T-helper 2 cell treated with Interferon-gamma antibody and Interleukin-4, amounts not matched to agents 5 μg/mL and 100 μg/mL, for 36 hours (primary cell): Measurements from ENCODE around the gene RASGRF2.
"Not testable (repeated sequence)": the region's sequence is repeated elsewhere in the genome, so short reads cannot be mapped to it uniquely, and the experiment has no call there.

Experiments
- DNase-seq: peaks from one replicate; pipeline ENCODE4 v3.0.0; 2021; ENCODE audit warnings: low spot score
- H3K27ac Mint-ChIP-seq: one replicate; pipeline ENCODE4 v1.8.0; 2021; ENCODE audit warnings: mild to moderate bottlenecking, mixed read lengths
- H3K27me3 Mint-ChIP-seq: one replicate; pipeline ENCODE4 v1.8.0; 2021; ENCODE audit warnings: low read depth, mixed read lengths
- H3K36me3 Mint-ChIP-seq: one replicate; pipeline ENCODE4 v1.8.0; 2021; ENCODE audit warnings: low read depth, mixed read lengths
- H3K4me1 Mint-ChIP-seq: one replicate; pipeline ENCODE4 v1.8.0; 2021; ENCODE audit warnings: low read depth, mixed read lengths
- H3K4me3 Mint-ChIP-seq: one replicate; pipeline ENCODE4 v1.8.0; 2022; ENCODE audit warnings: mild to moderate bottlenecking, moderate library complexity, mixed read lengths
- H3K9me3 Mint-ChIP-seq: one replicate; pipeline ENCODE4 v1.8.0; 2021; ENCODE audit warnings: mixed read lengths

RASGRF2 gene

GRCh38 chr5:81007637-81008027 lies 47.5 kb downstream of the RASGRF2 start:
- H3K27ac Mint-ChIP-seq, result peak overlapping the region; percentile 91
- peak; percentile 38 for DNase-seq
- no peaks in the 10 kb centered on the region for H3K9me3 Mint-ChIP-seq
- no peaks in the 10 kb centered on the region for H3K27me3 Mint-ChIP-seq
- H3K36me3 Mint-ChIP-seq, result peaks cover 7% of the 10 kb centered on the region
- H3K4me1 Mint-ChIP-seq, result peaks cover 41% of the 10 kb centered on the region
- H3K4me3 Mint-ChIP-seq, result peak overlapping the region; percentile 81

GRCh38 chr5:81010336-81011169 lies 50.4 kb downstream of the RASGRF2 start:
- peaks cover 1% of the 10 kb centered on the region for H3K36me3 Mint-ChIP-seq
- H3K4me3 Mint-ChIP-seq, result no peak overlapping the region
- DNase-seq, result no peak
- no peaks in the 10 kb centered on the region for H3K27me3 Mint-ChIP-seq
- H3K4me1 Mint-ChIP-seq, result peaks cover 28% of the 10 kb centered on the region
- H3K27ac Mint-ChIP-seq, result no peak overlapping the region
- no peaks in the 10 kb centered on the region for H3K9me3 Mint-ChIP-seq

DNA sequence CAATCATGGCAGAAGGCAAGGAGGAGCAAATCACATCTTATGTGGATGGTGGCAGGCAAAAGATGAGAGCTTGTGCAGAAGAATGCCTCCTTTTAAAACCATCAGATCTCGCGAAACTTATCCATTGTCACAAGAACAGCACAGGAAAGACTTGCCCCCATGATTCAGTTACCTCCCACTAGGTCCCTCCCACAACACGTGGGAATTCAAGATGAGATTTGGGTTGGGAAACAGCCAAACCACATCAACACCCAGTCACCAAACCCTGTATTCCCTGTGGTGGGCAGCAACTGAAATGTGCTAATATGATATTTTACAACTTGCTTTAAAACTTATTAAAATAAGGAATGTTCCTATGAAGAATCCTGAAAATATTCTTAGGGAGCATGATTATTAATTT lies 54.2 kb downstream of the RASGRF2 start:
- H3K4me1 Mint-ChIP-seq, result peaks cover 27% of the 10 kb centered on the region
- no peak overlapping the region for H3K27ac Mint-ChIP-seq
- DNase-seq, result no peak
- H3K4me3 Mint-ChIP-seq, result no peak overlapping the region
- H3K36me3 Mint-ChIP-seq, result no peaks in the 10 kb centered on the region
- no peaks in the 10 kb centered on the region for H3K27me3 Mint-ChIP-seq
- no peaks in the 10 kb centered on the region for H3K9me3 Mint-ChIP-seq

DNA sequence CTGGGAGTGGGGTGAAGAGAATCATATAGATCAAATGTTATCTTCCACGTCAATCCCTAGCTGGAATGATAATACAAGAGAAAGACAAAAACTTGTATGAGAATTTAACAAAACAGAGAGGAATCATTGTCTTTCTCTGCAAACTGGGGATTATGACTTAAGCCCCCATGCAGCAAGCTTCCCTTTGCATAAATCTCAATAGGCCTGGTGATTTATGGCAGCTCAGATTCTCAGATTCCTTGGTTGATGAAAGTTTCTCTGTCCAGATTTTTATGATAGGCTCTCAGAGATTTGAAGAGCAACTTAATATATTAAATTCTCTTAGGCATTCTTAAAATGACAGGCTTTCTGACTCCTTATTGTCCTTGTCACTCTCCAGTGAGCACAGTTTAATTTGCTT lies 56.0 kb downstream of the RASGRF2 start:
- Mint-ChIP-seq H3K36me3 (no peaks in the 10 kb centered on the region), H3K27ac (no peak overlapping the region), H3K27me3 (no peaks in the 10 kb centered on the region), H3K4me3 (no peak overlapping the region), H3K9me3 (no peaks in the 10 kb centered on the region), H3K4me1 (peaks cover 31% of the 10 kb centered on the region)
- DNase-seq, result no peak

DNA sequence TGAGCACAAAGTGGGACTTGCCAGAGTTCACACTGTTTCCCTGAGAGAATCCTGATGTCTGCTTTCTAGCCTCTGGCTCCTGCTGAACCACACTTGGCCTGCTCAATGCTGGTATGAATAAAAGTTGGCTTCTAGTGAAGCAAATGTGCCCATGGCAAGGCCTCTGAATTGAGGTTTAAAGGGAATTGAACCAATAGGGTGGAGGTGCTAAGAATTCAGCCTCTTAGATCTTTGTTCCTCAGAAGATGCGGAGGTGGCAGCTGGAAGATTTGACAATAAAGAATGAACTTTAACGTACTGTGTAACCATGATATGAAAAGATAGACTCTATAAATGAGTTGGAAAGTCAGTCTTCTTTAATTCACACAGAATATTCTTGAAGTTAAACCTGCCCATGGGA lies 57.2 kb downstream of the RASGRF2 start:
- Mint-ChIP-seq H3K4me1 (peaks cover 40% of the 10 kb centered on the region), H3K27me3 (no peaks in the 10 kb centered on the region), H3K9me3 (no peaks in the 10 kb centered on the region), H3K36me3 (no peaks in the 10 kb centered on the region), H3K4me3 (peak overlapping the region; percentile 30), H3K27ac (no peak overlapping the region)
- DNase-seq, result peak; percentile 39

DNA sequence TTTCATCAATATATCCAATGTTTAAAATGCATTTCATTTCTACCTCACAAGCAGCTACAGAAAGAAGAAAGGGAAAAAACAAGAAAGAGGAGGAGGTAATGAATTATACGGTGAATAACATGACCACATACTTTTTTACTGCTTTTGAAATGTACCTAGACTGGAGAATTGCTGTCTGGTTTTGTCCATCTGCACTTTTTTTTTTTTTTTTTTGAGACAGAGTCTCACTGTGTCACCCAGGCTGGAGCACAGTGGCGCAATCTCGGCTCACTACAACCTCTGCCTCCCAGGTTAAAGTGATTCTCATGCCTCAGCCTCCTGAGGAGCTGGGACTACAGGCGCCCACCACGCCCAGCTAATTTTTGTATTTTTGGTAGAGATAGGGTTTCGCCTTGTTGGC lies 58.4 kb downstream of the RASGRF2 start:
- H3K36me3 Mint-ChIP-seq, H3K27me3 Mint-ChIP-seq, H3K9me3 Mint-ChIP-seq: not testable (repeated sequence)
- Mint-ChIP-seq H3K4me3 (peak overlapping the region; percentile 25), H3K4me1 (peaks cover 48% of the 10 kb centered on the region), H3K27ac (peak overlapping the region; percentile 23)
- DNase-seq, result peak; percentile 29

GRCh38 chr5:81019748-81020147 lies 59.6 kb downstream of the RASGRF2 start:
- no peak for DNase-seq
- peaks cover 45% of the 10 kb centered on the region for H3K4me1 Mint-ChIP-seq
- no peak overlapping the region for H3K27ac Mint-ChIP-seq
- no peaks in the 10 kb centered on the region for H3K36me3 Mint-ChIP-seq
- no peak overlapping the region for H3K4me3 Mint-ChIP-seq
- H3K27me3 Mint-ChIP-seq, result no peaks in the 10 kb centered on the region
- no peaks in the 10 kb centered on the region for H3K9me3 Mint-ChIP-seq

GRCh38 chr5:81020478-81021167 lies 60.5 kb downstream of the RASGRF2 start:
- H3K4me3 Mint-ChIP-seq, result no peak overlapping the region

DNA sequence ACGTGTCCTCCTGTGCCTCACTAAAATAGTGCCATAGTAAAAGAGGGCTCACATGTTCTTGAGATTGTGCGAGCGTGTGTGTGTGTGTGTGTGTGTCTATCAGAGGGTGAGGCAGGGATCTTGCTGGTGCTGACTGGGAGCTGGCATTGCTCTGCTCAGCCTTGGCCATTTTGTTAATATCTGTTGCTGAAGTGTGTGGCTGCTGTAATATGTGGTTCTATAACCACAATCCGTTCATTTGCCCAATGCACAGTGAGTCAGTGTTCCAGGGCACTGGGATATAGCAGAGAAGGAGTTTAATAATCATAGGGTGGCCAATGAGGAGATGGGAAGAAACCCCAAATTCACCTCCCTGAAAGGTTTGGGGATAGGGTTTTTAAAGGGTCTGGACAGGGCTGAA lies 61.3 kb downstream of the RASGRF2 start:
- no peaks in the 10 kb centered on the region for H3K27me3 Mint-ChIP-seq
- no peaks in the 10 kb centered on the region for H3K9me3 Mint-ChIP-seq
- DNase-seq, result no peak
- no peaks in the 10 kb centered on the region for H3K36me3 Mint-ChIP-seq
- H3K4me3 Mint-ChIP-seq, result no peak overlapping the region
- H3K27ac Mint-ChIP-seq, result no peak overlapping the region
- peaks cover 42% of the 10 kb centered on the region for H3K4me1 Mint-ChIP-seq

More at GRCh38 chr5:81020478-81021167, 60.5 kb downstream of the RASGRF2 start:
- H3K27ac Mint-ChIP-seq, result no peak overlapping the region
- no peaks in the 10 kb centered on the region for H3K27me3 Mint-ChIP-seq
- H3K36me3 Mint-ChIP-seq, result no peaks in the 10 kb centered on the region
- DNase-seq, result no peak
- H3K4me1 Mint-ChIP-seq, result peaks cover 45% of the 10 kb centered on the region
- H3K9me3 Mint-ChIP-seq, result no peaks in the 10 kb centered on the region

DNA sequence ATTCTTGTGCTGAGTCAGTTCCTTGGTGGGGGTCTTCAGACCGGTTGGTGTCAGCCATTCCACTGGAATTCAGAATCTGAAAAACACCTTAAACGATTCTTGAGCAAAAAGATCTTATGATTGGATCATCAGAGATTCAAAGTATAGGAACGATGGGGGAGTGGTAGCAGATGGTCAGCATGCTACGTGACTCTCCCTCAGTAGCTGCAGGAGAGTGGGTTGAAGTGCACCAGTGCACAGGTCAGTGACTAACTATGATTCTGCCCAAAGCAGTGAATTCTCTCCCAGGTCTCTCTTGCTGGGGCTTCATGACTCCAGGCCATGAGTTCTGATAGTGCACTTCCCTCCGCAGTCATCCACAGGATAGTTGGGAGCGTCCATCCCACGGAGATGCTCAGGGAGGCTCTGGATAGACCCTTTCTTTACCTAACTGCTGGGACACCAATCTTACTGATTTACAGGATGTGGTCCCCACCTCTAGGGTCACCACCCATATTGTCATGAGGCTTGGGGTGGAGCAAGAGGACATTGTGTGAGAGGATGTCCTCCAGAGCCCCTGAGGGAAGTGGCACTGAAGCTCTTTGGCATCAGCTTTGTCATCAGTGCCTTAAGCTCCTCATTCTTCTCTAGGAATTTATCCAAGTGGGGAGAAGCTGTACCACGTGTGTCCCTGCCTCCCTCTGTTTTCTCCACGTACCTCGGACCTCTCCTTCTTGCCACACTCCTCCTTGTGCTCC lies 62.0 kb downstream of the RASGRF2 start:
- Mint-ChIP-seq H3K27me3 (no peaks in the 10 kb centered on the region), H3K4me3 (no peak overlapping the region), H3K4me1 (peaks cover 37% of the 10 kb centered on the region), H3K36me3 (no peaks in the 10 kb centered on the region), H3K27ac (no peak overlapping the region), H3K9me3 (no peaks in the 10 kb centered on the region)
- no peak for DNase-seq

DNA sequence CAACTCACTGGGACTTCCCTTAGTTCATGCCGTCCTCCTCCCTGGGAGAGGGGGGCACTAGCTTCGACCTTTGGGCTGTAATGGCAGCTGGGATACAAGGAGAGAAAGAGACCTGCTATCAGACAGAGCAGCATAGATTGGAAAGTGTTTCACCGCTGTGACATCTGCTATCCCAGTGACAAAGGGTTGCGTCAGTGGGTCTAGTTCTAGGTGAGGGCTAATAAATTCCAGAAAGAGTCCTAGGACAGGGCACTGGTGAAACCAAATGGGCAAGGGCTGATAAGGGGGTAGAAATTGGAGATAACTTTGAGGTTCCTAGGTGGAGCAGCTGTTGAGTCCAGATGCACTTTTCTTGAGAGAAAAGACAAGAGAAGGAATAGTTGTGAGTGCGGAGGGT lies 62.5 kb downstream of the RASGRF2 start:
- H3K4me1 Mint-ChIP-seq, result peaks cover 36% of the 10 kb centered on the region
- H3K27ac Mint-ChIP-seq, result no peak overlapping the region
- no peak for DNase-seq
- no peaks in the 10 kb centered on the region for H3K36me3 Mint-ChIP-seq
- no peak overlapping the region for H3K4me3 Mint-ChIP-seq
- H3K9me3 Mint-ChIP-seq, result no peaks in the 10 kb centered on the region
- H3K27me3 Mint-ChIP-seq, result no peaks in the 10 kb centered on the region

DNA sequence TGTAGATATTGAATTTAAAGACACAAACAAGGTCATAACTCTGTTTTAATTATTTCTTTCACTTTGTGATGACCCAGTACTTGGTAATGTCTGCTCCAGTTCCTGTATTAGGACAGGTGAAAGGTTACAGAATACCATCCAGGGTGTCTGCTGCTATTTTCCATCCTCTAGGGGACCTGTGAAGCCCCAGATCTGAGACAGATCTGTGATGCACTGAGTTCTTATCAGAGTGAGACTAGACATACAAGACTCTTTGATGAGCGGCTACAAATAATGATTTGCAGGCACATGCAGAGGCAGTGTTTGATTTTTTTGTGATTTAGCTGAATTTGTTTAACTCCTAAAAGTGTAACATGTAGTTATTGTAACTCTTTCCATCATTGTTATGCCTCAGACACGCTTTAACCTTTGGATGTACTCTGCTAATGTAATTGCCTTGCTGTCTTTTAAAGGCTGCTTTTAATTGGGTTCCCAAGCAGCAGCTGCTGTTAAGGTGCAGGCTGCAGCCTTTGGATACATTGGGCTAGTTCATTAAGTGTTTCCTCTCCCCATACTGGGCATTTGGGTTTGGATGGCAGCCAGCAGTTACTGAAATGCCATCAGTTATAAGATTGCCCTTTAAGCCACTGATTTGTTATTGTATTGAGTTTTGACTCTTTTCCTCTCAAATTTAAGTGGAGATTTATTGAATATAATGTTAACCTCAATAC lies 63.3 kb downstream of the RASGRF2 start:
- H3K27me3 Mint-ChIP-seq, result no peaks in the 10 kb centered on the region
- H3K27ac Mint-ChIP-seq, result no peak overlapping the region
- no peaks in the 10 kb centered on the region for H3K36me3 Mint-ChIP-seq
- peaks cover 32% of the 10 kb centered on the region for H3K4me1 Mint-ChIP-seq
- no peak overlapping the region for H3K4me3 Mint-ChIP-seq
- H3K9me3 Mint-ChIP-seq, result no peaks in the 10 kb centered on the region
- DNase-seq, result no peak

DNA sequence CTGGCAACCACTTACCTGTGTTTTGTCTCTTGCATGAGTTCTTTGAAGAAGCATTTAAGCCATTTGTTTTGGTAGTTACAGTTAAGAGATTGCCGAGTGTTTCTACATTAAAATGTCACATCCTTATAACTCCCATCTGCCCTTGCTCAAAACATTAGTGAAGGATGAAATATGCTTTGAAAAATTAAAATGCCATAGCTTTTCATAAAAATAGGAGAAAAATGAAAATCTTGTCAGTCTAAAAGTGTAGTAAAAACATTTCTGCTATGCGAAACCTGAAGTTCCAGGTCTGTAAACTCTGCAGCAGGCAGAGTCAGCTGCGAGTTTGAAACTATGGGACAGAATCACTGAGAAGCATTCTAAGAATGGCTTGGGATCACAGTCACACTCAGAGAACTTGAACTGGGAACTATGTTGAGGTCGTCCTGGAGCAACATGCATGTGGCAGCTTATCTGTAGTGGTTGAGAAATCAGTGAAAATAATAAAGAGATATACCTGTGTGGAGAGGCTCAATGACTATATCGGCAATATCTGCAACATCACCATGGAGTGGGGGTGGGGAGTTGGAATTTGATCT lies 67.4 kb downstream of the RASGRF2 start:
- Mint-ChIP-seq H3K4me3 (no peak overlapping the region), H3K4me1 (peaks cover 10% of the 10 kb centered on the region), H3K9me3 (peaks cover 13% of the 10 kb centered on the region)

More for the DNA sequence above, 67.4 kb downstream of the RASGRF2 start:
- DNase-seq, result no peak
- Mint-ChIP-seq H3K27ac (no peak overlapping the region), H3K36me3 (peaks cover 2% of the 10 kb centered on the region), H3K27me3 (no peaks in the 10 kb centered on the region)
